ENCODE measurements around the gene CWH43.

DNA sequence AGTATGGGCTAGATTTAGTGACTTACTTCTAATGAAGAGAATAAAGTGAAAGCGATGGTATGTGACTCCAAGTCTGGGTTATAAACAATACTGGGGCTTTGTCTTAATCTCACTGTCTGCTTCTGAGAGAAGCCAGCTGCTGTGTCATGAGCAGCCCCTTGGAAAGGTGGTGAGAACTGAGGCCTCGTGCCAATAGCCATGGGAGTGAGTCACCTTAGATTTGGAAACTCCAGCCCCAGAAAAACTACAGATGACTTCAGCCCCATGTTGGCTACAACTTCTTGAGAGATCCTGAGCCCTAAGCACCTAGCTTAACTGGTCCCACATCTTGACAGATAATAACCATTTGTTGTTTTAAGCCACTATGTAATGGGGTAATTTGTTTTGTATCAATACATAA lies 77.6 kb downstream of the CWH43 start:
- TF ChIP-seq, protein P1, sequence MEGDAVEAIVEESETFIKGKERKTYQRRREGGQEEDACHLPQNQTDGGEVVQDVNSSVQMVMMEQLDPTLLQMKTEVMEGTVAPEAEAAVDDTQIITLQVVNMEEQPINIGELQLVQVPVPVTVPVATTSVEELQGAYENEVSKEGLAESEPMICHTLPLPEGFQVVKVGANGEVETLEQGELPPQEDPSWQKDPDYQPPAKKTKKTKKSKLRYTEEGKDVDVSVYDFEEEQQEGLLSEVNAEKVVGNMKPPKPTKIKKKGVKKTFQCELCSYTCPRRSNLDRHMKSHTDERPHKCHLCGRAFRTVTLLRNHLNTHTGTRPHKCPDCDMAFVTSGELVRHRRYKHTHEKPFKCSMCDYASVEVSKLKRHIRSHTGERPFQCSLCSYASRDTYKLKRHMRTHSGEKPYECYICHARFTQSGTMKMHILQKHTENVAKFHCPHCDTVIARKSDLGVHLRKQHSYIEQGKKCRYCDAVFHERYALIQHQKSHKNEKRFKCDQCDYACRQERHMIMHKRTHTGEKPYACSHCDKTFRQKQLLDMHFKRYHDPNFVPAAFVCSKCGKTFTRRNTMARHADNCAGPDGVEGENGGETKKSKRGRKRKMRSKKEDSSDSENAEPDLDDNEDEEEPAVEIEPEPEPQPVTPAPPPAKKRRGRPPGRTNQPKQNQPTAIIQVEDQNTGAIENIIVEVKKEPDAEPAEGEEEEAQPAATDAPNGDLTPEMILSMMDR (IDR thresholded peaks at IDR 0.05; ENCODE audit: poor library complexity, severe bottlenecking): no peak
- TF ChIP-seq EZH2 (IDR thresholded peaks at IDR 0.05; ENCODE audit: borderline replicate concordance, insufficient read depth, low read length, poor library complexity, severe bottlenecking) (no peak), MXI1 (conservative IDR thresholded peaks at IDR 0.05; ENCODE audit: poor library complexity, severe bottlenecking) (no peak), EP300 (conservative IDR thresholded peaks at IDR 0.05; ENCODE audit: poor library complexity, severe bottlenecking) (no peak), RAD21 (conservative IDR thresholded peaks at IDR 0.05) (no peak)

All from neural cell (in vitro differentiated cells).